ENCODE results near the gene PSMD9. TPM values are rescaled to one million over a fixed set of nuclear protein-coding genes. Genes with fewer than 3 reads are reported as not detected.

Gene PSMD9
- total RNA-seq, 1 donor = 28.9 TPM

DNA sequence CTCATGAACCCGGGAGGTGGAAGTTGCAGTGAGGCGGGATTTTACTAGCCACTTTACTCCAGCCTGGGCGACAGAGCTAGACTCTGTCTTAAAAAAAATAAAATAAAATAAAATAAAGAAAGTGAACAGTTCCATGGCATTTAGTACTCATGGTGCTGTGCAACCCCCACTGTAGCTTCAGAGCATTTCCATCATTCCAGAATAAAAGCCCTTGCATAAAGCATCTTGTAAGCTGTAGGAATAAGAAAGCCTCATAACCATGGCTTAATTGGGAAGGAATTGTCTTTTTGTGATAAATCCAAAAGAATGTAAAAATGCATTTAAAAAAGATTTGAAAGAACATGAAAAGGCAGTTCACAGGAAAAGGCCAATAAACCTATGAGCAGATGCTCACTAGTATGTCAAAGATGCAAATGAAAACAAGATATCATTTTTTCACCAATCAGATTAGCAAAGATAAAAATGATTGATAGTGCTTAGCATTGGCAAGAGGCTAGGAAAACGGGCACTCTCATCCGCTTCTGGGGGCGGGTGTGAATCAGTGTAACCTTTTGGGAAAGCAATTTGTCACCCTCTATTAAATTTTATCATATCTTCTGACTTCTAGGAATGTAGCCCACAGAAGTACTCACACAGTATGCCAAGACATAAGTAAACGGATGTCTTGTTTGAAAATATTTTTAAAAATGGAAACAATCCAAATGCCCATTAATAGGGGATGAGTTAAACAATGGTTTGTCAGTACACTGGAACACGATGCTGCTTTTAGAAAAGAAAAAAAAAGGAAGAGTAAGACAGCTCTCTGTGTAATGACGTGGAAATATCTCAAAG lies 76.4 kb downstream of the PSMD9 start:
- DNase-seq (ENCODE audit: low read depth) = peak; percentile 33
- no peak overlapping the region for H3K4me3 ChIP-seq (ENCODE audit: low read depth, low read length)
- TF ChIP-seq CTCF (IDR thresholded peaks at IDR 0.05; ENCODE audit: insufficient read depth, low read depth, low read length) = no peak

GRCh38 chr12:121966959-121967358 lies 78.4 kb downstream of the PSMD9 start:
- H3K4me3 ChIP-seq (ENCODE audit: low read depth, low read length) = no peak overlapping the region
- DNase-seq (ENCODE audit: low read depth) = no peak
- no peak for TF ChIP-seq CTCF (IDR thresholded peaks at IDR 0.05; ENCODE audit: insufficient read depth, low read depth, low read length)

Small RNA genes within 50 kb of the gene (small RNA-seq; reads per million reads assigned to genes)
- not detected for gene AC069503.3
- gene RF00017 = not detected
- not detected for gene RNU7-170P

Other genes starting within 250 kb of the PSMD9 start
- gene MORN3, start 219.1 kb upstream of the PSMD9 start, total RNA-seq = 0.32 TPM in 1 of 2 replicates, not detected in the other
- gene TMEM120B, start 176.0 kb upstream of the PSMD9 start, total RNA-seq = 14.5 and 16.4 TPM in 2 replicates
- 9.0 and 11.7 TPM in 2 replicates for gene RHOF, start 95.1 kb upstream of the PSMD9 start, total RNA-seq
- 4.7 and 5.2 TPM in 2 replicates for gene SETD1B, start 84.8 kb upstream of the PSMD9 start, total RNA-seq
- gene HPD, start 29.9 kb upstream of the PSMD9 start, total RNA-seq = not detected in 2 replicates
- 6.8 and 8.2 TPM in 2 replicates for gene CFAP251, start 29.8 kb downstream of the PSMD9 start, total RNA-seq
- 3.9 TPM in 2 replicates for gene BCL7A, start 133.1 kb downstream of the PSMD9 start, total RNA-seq
- 16.4 and 18.4 TPM in 2 replicates for gene MLXIP, start 190.0 kb downstream of the PSMD9 start, total RNA-seq

Measured in fibroblast of villous mesenchyme (primary cell).